SK-N-SH (cell line): Measurements from ENCODE around the gene NDUFB11. TPM values are rescaled to one million over a fixed set of nuclear protein-coding genes. Genes with fewer than 3 reads are reported as not detected.
A peak's percentile ranks its signal among the peaks of the same experiment; 100 is the strongest.

Experiments used
- CTCF ChIA-PET: fragments of 300-600, 350-600 bp; formaldehyde crosslinking; extraction: SDS; loops from one replicate; lab custom pipeline; 2021; lab: Yijun Ruan, JAX
- POLR2A ChIA-PET: fragments of 350-600 bp; sonication (Branson Sonifier 250); formaldehyde crosslinking; extraction: SDS; loops from one replicate; lab custom pipeline; 2020; ENCODE audit warnings: antibody characterized with exemption, inconsistent platforms; lab: Yijun Ruan, JAX
- DNase-seq: peaks from one replicate; pipeline ENCODE4 v3.0.0; 2012
- H2AFZ ChIP-seq: fragments of 200-600 bp; sonication (generic); 2 replicates; pipeline ENCODE4 v1.8.1; 2016; ENCODE audit warnings: antibody characterized with exemption, mild to moderate bottlenecking, low read depth
- H3F3A ChIP-seq: fragments of 200-600 bp; sonication (generic); replicated peaks from 2 replicates; pipeline ENCODE3; 2016; ENCODE audit warnings: antibody characterized with exemption, mild to moderate bottlenecking; ENCODE audit not compliant: insufficient read depth
- H3K27ac ChIP-seq, 2 experiments: fragments of 200-500 bp in 1 of 2; fragments of 200-600 bp in 1 of 2; sonication (Bioruptor generic) in 1 of 2; sonication (generic), shearing (Covaris generic) in 1 of 2; 2 replicates each; pipeline versions ENCODE4 v1.5.1 to v1.6.1; 2014 to 2016; ENCODE audit warnings: low read depth in 2 of 2, inconsistent platforms in 1 of 2, low read length in 1 of 2, mild to moderate bottlenecking in 1 of 2, mixed read lengths in 1 of 2
- H3K27me3 ChIP-seq: fragments of 200-600 bp; sonication (generic), shearing (Covaris generic); 2 replicates; pipeline ENCODE4 v1.6.1; 2016; ENCODE audit warnings: mixed run types; ENCODE audit not compliant: insufficient read depth
- H3K36me3 ChIP-seq, 2 experiments: fragments of 200-500 bp in 1 of 2; fragments of 200-600 bp in 1 of 2; sonication (Bioruptor generic) in 1 of 2; sonication (generic) in 1 of 2; replicated peaks in 1 of 2; 2 replicates each; pipeline versions ENCODE3 to v1.5.1; 2014 to 2016; ENCODE audit warnings: low read length in 1 of 2, mild to moderate bottlenecking in 1 of 2; ENCODE audit not compliant: insufficient read depth in 2 of 2, control insufficient read depth in 1 of 2
- H3K4me1 ChIP-seq, 2 experiments: fragments of 200-500 bp in 1 of 2; fragments of 200-600 bp in 1 of 2; sonication (Bioruptor generic) in 1 of 2; sonication (generic), shearing (Covaris generic) in 1 of 2; 2 replicates each; pipeline versions ENCODE4 v1.5.1 to v1.6.1; 2014 to 2016; ENCODE audit warnings: low read depth in 1 of 2, low read length in 1 of 2, mixed run types in 1 of 2; ENCODE audit not compliant: insufficient read depth in 2 of 2, control insufficient read depth in 1 of 2
- H3K4me2 ChIP-seq: fragments of 200-600 bp; sonication (generic), shearing (Covaris generic); 2 replicates; pipeline ENCODE4 v1.6.1; 2017; ENCODE audit warnings: mixed run types
- H3K4me3 ChIP-seq, 2 experiments: fragments of 200-500 bp in 1 of 2; fragments of 200-600 bp in 1 of 2; sonication (Bioruptor generic) in 1 of 2; sonication (generic), shearing (Covaris generic) in 1 of 2; 2 replicates each; pipeline versions ENCODE4 v1.5.1 to v1.8.1; 2014 to 2016; ENCODE audit warnings: low read depth in 2 of 2, inconsistent platforms in 1 of 2, low read length in 1 of 2, mild to moderate bottlenecking in 1 of 2, mixed read lengths in 1 of 2, moderate library complexity in 1 of 2
- H3K79me2 ChIP-seq: fragments of 200-600 bp; sonication (generic); 2 replicates; pipeline ENCODE4 v1.8.1; 2017; ENCODE audit warnings: mild to moderate bottlenecking; ENCODE audit not compliant: insufficient read depth
- H3K9ac ChIP-seq: fragments of 200-600 bp; sonication (generic); 2 replicates; pipeline ENCODE4 v1.6.1; 2017; ENCODE audit warnings: mixed run types
- H3K9me2 ChIP-seq: fragments of 200-600 bp; sonication (generic); 2 replicates; pipeline ENCODE4 v1.6.1; 2017; ENCODE audit warnings: mixed run types
- H3K9me3 ChIP-seq: fragments of 200-600 bp; sonication (generic); 2 replicates; pipeline ENCODE4 v1.6.1; 2017; ENCODE audit warnings: mixed run types, mild to moderate bottlenecking, moderate library complexity
- H4K20me1 ChIP-seq: fragments of 200-600 bp; sonication (generic); 2 replicates; pipeline ENCODE4 v1.6.1; 2017; ENCODE audit warnings: mild to moderate bottlenecking, mixed run types; ENCODE audit not compliant: insufficient read depth
- CHD2 ChIP-seq: fragments of 150-350 bp; IDR thresholded peaks from 2 replicates; pipeline ENCODE4 v1.6.1; 2018; ENCODE audit warnings: low read length; ENCODE audit not compliant: partially characterized antibody
- ELF1 ChIP-seq: IDR thresholded peaks from 2 replicates; pipeline ENCODE4 v1.4.0; 2012
- EP300 ChIP-seq, 2 experiments: IDR thresholded peaks; 2 replicates each; pipeline versions ENCODE4 v1.4.0 to v1.6.1; 2012; ENCODE audit warnings: borderline replicate concordance in 1 of 2, low read depth in 1 of 2, low read length in 1 of 2
- EZH2phosphoT487 ChIP-seq: fragments of 200-600 bp; sonication (generic); IDR thresholded peaks from 2 replicates; pipeline ENCODE4 v1.6.1; 2017; ENCODE audit warnings: low read depth, mixed run types, mild to moderate bottlenecking, antibody characterized with exemption, moderate library complexity, borderline replicate concordance
- FOSL2 ChIP-seq: IDR thresholded peaks from 2 replicates; pipeline ENCODE4 v1.4.0; 2012; ENCODE audit warnings: low read depth, mild to moderate bottlenecking, moderate library complexity, borderline replicate concordance
- GABPA ChIP-seq: IDR thresholded peaks from 2 replicates; pipeline ENCODE4 v1.4.0; 2012; ENCODE audit warnings: low read depth, mild to moderate bottlenecking
- GATA2 ChIP-seq: sonication (generic); formaldehyde crosslinking; IDR thresholded peaks from 2 replicates; pipeline ENCODE4 v1.5.0; 2020; ENCODE audit warnings: mild to moderate bottlenecking, missing genetic modification reagents
- JUND ChIP-seq: IDR thresholded peaks from 2 replicates; pipeline ENCODE4 v1.4.0; 2012
- MAX ChIP-seq: IDR thresholded peaks from 2 replicates; pipeline ENCODE4 v1.4.0; 2012; ENCODE audit warnings: low read depth
- MXI1 ChIP-seq: IDR thresholded peaks from 2 replicates; pipeline ENCODE4 v1.6.1; 2012; ENCODE audit warnings: mild to moderate bottlenecking, low read depth, low read length, improper control_type of control experiment
- NFIC ChIP-seq: IDR thresholded peaks from 2 replicates; pipeline ENCODE4 v1.4.0; 2012; ENCODE audit warnings: borderline replicate concordance
- POLR2AphosphoS5 ChIP-seq: IDR thresholded peaks from 2 replicates; pipeline ENCODE4 v1.6.1; 2012; ENCODE audit warnings: low read depth, low read length
- RAD21 ChIP-seq: IDR thresholded peaks from 2 replicates; pipeline ENCODE4 v1.6.1; 2012; ENCODE audit warnings: mild to moderate bottlenecking, low read length
- RCOR1 ChIP-seq: fragments of 150-350 bp; IDR thresholded peaks from 2 replicates; pipeline ENCODE4 v1.6.1; 2017; ENCODE audit warnings: antibody characterized with exemption, low read length
- RXRA ChIP-seq: IDR thresholded peaks from 2 replicates; pipeline ENCODE4 v1.4.0; 2012; ENCODE audit warnings: low read depth, mild to moderate bottlenecking, borderline replicate concordance
- TAF1 ChIP-seq: IDR thresholded peaks from 2 replicates; pipeline ENCODE4 v1.6.1; 2012; ENCODE audit warnings: low read depth, mild to moderate bottlenecking, low read length, moderate library complexity, borderline replicate concordance
- TCF12 ChIP-seq: IDR thresholded peaks from 2 replicates; pipeline ENCODE4 v1.4.0; 2012
- WGBS: methylation state at CpG from one replicate; pipeline ENCODE4 v1.1.6; 2017; ENCODE audit warnings: low lambda C conversion rate; 5-methylcytosine and 5-hydroxymethylcytosine counted together
- polyA plus RNA-seq, 3 experiments: library from polyadenylated mRNA; depleted of rRNA; stranded (reverse); fragments of >200 nt; gene quantifications; 2 replicates each; pipeline ENCODE4 v1.2.3, GENCODE V29; 2012
- TF ChIP-seq, protein P1 (sequence below): fragments of 200-600 bp; sonication (generic); IDR thresholded peaks from 2 replicates; pipeline ENCODE4 v1.6.1; 2017; ENCODE audit warnings: antibody characterized with exemption, mild to moderate bottlenecking, moderate library complexity
- TF ChIP-seq, protein P2 (sequence below): IDR thresholded peaks from 2 replicates; pipeline ENCODE4 v1.4.0; 2012; ENCODE audit warnings: low read depth, borderline replicate concordance
- TF ChIP-seq, protein P3 (sequence below): IDR thresholded peaks from 2 replicates; pipeline ENCODE4 v1.6.1; 2012; ENCODE audit warnings: mild to moderate bottlenecking, low read depth, low read length, moderate library complexity

NDUFB11 gene
- polyA plus RNA-seq, 1 of the 3 experiments (the other 2 are of a cell fraction), result 107 TPM

GRCh38 chrX:47169273-47169672 lies 24.8 kb upstream of the NDUFB11 start:
- no peaks in the 10 kb centered on the region for H3K9me2 ChIP-seq
- no peaks in the 10 kb centered on the region for H4K20me1 ChIP-seq
- no peaks in the 10 kb centered on the region for H3F3A ChIP-seq
- no peak overlapping the region for H3K4me2 ChIP-seq
- no peak overlapping the region for H3K4me3 ChIP-seq
- H3K27ac ChIP-seq, result no peak overlapping the region
- 31% methylated on average over 5 of the region's 19 CpGs for WGBS
- no peak overlapping the region for H3K9ac ChIP-seq
- POLR2A ChIA-PET, result no interaction called here
- H2AFZ ChIP-seq, result no peak overlapping the region
- CTCF ChIA-PET, result no interaction called here
- no peaks in the 10 kb centered on the region for H3K9me3 ChIP-seq
- no peak for TF ChIP-seq RCOR1
- no peak for TF ChIP-seq FOSL2
- no peak for TF ChIP-seq RXRA
- no peak for TF ChIP-seq GABPA
- no peak for TF ChIP-seq EP300 (IDR thresholded peaks at IDR 0.05; ENCODE audit: borderline replicate concordance in 1 of 2, low read depth in 1 of 2, low read length in 1 of 2)
- TF ChIP-seq, protein P1, sequence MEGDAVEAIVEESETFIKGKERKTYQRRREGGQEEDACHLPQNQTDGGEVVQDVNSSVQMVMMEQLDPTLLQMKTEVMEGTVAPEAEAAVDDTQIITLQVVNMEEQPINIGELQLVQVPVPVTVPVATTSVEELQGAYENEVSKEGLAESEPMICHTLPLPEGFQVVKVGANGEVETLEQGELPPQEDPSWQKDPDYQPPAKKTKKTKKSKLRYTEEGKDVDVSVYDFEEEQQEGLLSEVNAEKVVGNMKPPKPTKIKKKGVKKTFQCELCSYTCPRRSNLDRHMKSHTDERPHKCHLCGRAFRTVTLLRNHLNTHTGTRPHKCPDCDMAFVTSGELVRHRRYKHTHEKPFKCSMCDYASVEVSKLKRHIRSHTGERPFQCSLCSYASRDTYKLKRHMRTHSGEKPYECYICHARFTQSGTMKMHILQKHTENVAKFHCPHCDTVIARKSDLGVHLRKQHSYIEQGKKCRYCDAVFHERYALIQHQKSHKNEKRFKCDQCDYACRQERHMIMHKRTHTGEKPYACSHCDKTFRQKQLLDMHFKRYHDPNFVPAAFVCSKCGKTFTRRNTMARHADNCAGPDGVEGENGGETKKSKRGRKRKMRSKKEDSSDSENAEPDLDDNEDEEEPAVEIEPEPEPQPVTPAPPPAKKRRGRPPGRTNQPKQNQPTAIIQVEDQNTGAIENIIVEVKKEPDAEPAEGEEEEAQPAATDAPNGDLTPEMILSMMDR, result no peak
- TF ChIP-seq, protein P2, sequence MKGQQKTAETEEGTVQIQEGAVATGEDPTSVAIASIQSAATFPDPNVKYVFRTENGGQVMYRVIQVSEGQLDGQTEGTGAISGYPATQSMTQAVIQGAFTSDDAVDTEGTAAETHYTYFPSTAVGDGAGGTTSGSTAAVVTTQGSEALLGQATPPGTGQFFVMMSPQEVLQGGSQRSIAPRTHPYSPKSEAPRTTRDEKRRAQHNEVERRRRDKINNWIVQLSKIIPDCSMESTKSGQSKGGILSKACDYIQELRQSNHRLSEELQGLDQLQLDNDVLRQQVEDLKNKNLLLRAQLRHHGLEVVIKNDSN, result no peak
- TF ChIP-seq JUND, result no peak
- TF ChIP-seq ELF1, result no peak
- TF ChIP-seq RAD21, result no peak
- no peak for TF ChIP-seq EZH2phosphoT487
- TF ChIP-seq TAF1, result no peak
- TF ChIP-seq TCF12, result no peak
- TF ChIP-seq GATA2 (CRISPR knock-in tag), result no peak
- no peak for TF ChIP-seq POLR2AphosphoS5
- no peak for TF ChIP-seq MXI1
- no peak for TF ChIP-seq CHD2
- no peak for TF ChIP-seq MAX
- TF ChIP-seq, protein P3, sequence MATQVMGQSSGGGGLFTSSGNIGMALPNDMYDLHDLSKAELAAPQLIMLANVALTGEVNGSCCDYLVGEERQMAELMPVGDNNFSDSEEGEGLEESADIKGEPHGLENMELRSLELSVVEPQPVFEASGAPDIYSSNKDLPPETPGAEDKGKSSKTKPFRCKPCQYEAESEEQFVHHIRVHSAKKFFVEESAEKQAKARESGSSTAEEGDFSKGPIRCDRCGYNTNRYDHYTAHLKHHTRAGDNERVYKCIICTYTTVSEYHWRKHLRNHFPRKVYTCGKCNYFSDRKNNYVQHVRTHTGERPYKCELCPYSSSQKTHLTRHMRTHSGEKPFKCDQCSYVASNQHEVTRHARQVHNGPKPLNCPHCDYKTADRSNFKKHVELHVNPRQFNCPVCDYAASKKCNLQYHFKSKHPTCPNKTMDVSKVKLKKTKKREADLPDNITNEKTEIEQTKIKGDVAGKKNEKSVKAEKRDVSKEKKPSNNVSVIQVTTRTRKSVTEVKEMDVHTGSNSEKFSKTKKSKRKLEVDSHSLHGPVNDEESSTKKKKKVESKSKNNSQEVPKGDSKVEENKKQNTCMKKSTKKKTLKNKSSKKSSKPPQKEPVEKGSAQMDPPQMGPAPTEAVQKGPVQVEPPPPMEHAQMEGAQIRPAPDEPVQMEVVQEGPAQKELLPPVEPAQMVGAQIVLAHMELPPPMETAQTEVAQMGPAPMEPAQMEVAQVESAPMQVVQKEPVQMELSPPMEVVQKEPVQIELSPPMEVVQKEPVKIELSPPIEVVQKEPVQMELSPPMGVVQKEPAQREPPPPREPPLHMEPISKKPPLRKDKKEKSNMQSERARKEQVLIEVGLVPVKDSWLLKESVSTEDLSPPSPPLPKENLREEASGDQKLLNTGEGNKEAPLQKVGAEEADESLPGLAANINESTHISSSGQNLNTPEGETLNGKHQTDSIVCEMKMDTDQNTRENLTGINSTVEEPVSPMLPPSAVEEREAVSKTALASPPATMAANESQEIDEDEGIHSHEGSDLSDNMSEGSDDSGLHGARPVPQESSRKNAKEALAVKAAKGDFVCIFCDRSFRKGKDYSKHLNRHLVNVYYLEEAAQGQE, result no peak
- TF ChIP-seq NFIC, result no peak
- H3K36me3 ChIP-seq, result peaks cover 0 to 10% of the 10 kb centered on the region in 2 experiments
- no peaks in the 10 kb centered on the region for H3K4me1 ChIP-seq
- H3K79me2 ChIP-seq, result peaks cover 29% of the 10 kb centered on the region
- peak; percentile 7 for DNase-seq
- peaks cover 28% of the 10 kb centered on the region; the same call in 1 of the 2 replicates for H3K27me3 ChIP-seq
